PC-9 (cell line): Measurements from ENCODE around the gene MAP3K19. TPM values are rescaled to one million over a fixed set of nuclear protein-coding genes. Genes with fewer than 3 reads are reported as not detected.

ENCODE experiments used
- BruUV-seq: library from RNA; stranded (reverse); fragments of 400-500 nt; replicated peaks from 2 replicates; lab custom pipeline; 2021; lab: Mats Ljungman, UMichigan
- CTCF ChIA-PET: fragments of 300-600 bp; sonication (Branson Sonifier 250); formaldehyde crosslinking; loops from one replicate; lab custom pipeline; 2022; ENCODE audit warnings: antibody characterized with exemption; lab: Charles Lee
- POLR2A ChIA-PET: fragments of 300-600 bp; sonication (Branson Sonifier 250); formaldehyde crosslinking; loops from one replicate; lab custom pipeline; 2022; ENCODE audit warnings: antibody characterized with exemption; ENCODE audit not compliant: unreplicated experiment; lab: Charles Lee
- DNase-seq, 2 experiments: peaks; one replicate each; pipeline versions ENCODE4 v3.0.0 to v3.0.0-alpha.2; 2015 to 2022; ENCODE audit warnings: mixed read lengths in 1 of 2
- H2AFZ ChIP-seq: fragments of 200-600 bp; sonication (generic); 2 replicates; pipeline ENCODE4 v1.8.1; 2017; ENCODE audit warnings: antibody characterized with exemption
- H3F3A ChIP-seq: fragments of 200-600 bp; sonication (generic); 2 replicates; pipeline ENCODE4 v1.8.1; 2017; ENCODE audit warnings: antibody characterized with exemption, mild to moderate bottlenecking, low read depth; ENCODE audit not compliant: insufficient read depth
- H3K27ac ChIP-seq: fragments of 200-600 bp; sonication (generic); 2 replicates; pipeline ENCODE4 v1.6.1; 2016; ENCODE audit warnings: mixed run types
- H3K27me3 ChIP-seq: fragments of 200-600 bp; sonication (generic); 2 replicates; pipeline ENCODE4 v1.6.1; 2016; ENCODE audit warnings: low read depth, mixed run types; ENCODE audit not compliant: insufficient read depth
- H3K36me3 ChIP-seq: fragments of 200-600 bp; sonication (generic); 2 replicates; pipeline ENCODE4 v1.6.1; 2016; ENCODE audit warnings: low read depth, mixed run types
- H3K4me1 ChIP-seq: fragments of 200-600 bp; sonication (generic); replicated peaks from 2 replicates; pipeline ENCODE4 v1.6.1; 2016; ENCODE audit warnings: mixed run types; ENCODE audit not compliant: insufficient read depth
- H3K4me2 ChIP-seq: fragments of 200-600 bp; sonication (generic); 2 replicates; pipeline ENCODE4 v1.6.1; 2017; ENCODE audit warnings: mixed run types
- H3K4me3 ChIP-seq: fragments of 200-600 bp; sonication (generic); 2 replicates; pipeline ENCODE4 v1.6.1; 2016; ENCODE audit warnings: mixed run types
- H3K79me2 ChIP-seq: fragments of 200-600 bp; sonication (generic); 2 replicates; pipeline ENCODE4 v1.6.1; 2017; ENCODE audit warnings: low read depth, mixed run types
- H3K9me2 ChIP-seq: fragments of 200-600 bp; sonication (generic); 2 replicates; pipeline ENCODE4 v1.8.1; 2017; ENCODE audit warnings: mild to moderate bottlenecking; ENCODE audit not compliant: insufficient read depth
- H3K9me3 ChIP-seq: fragments of 200-600 bp; sonication (generic); 2 replicates; pipeline ENCODE4 v1.8.1; 2016; ENCODE audit warnings: low read depth; ENCODE audit not compliant: insufficient read depth
- H4K20me1 ChIP-seq: fragments of 200-600 bp; sonication (generic); 2 replicates; pipeline ENCODE4 v1.8.1; 2017; ENCODE audit not compliant: insufficient read depth
- EZH2 ChIP-seq: fragments of 200-600 bp; sonication (generic); IDR thresholded peaks from 2 replicates; pipeline ENCODE4 v1.8.0; 2017; ENCODE audit warnings: antibody characterized with exemption, low read depth
- intact Hi-C: fragments of 100-400 bp; cut with micrococcal nuclease; formaldehyde crosslinking; loops from one replicate; pipeline ENCODE4 v1.10.0; 2022; ENCODE audit not compliant: unreplicated experiment
- total RNA-seq: library from RNA; stranded (reverse); gene quantifications from 2 replicates; pipeline ENCODE4 v1.2.3, GENCODE V29; 2021
- TF ChIP-seq, protein P1 (sequence below): fragments of 200-600 bp; sonication (generic); conservative IDR thresholded peaks from 2 replicates; pipeline ENCODE4 v1.6.1; 2017; ENCODE audit warnings: mixed run types, antibody characterized with exemption, mild to moderate bottlenecking, moderate library complexity

Gene MAP3K19
- total RNA-seq, 1 experiment from 2014 or later = not detected

GRCh38 chr2:134933732-134934131 lies 113.5 kb downstream of the MAP3K19 start:
- CTCF ChIA-PET = no interaction called here
- Histone ChIP-seq H3K4me1 (no peaks in the 10 kb centered on the region), H2AFZ (no peak overlapping the region), H3F3A (peaks cover 9% of the 10 kb centered on the region; the same call in 1 of the 2 replicates), H3K9me3 (no peaks in the 10 kb centered on the region), H3K36me3 (peaks cover 21% of the 10 kb centered on the region), H3K4me3 (no peak overlapping the region), H4K20me1 (peaks cover 94% of the 10 kb centered on the region), H3K4me2 (no peak overlapping the region), H3K27me3 (no peaks in the 10 kb centered on the region), H3K27ac (no peak overlapping the region), H3K9me2 (no peaks in the 10 kb centered on the region), H3K79me2 (peaks cover 96% of the 10 kb centered on the region)
- POLR2A ChIA-PET = no interaction called here
- DNase-seq = no peak
- no TSS peak for BruUV-seq
- TF ChIP-seq, protein P1, sequence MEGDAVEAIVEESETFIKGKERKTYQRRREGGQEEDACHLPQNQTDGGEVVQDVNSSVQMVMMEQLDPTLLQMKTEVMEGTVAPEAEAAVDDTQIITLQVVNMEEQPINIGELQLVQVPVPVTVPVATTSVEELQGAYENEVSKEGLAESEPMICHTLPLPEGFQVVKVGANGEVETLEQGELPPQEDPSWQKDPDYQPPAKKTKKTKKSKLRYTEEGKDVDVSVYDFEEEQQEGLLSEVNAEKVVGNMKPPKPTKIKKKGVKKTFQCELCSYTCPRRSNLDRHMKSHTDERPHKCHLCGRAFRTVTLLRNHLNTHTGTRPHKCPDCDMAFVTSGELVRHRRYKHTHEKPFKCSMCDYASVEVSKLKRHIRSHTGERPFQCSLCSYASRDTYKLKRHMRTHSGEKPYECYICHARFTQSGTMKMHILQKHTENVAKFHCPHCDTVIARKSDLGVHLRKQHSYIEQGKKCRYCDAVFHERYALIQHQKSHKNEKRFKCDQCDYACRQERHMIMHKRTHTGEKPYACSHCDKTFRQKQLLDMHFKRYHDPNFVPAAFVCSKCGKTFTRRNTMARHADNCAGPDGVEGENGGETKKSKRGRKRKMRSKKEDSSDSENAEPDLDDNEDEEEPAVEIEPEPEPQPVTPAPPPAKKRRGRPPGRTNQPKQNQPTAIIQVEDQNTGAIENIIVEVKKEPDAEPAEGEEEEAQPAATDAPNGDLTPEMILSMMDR = no peak
- no peak for TF ChIP-seq EZH2
- intact Hi-C loops = no loop called here

- intact Hi-C loops = no loop called here
- no TSS peak for BruUV-seq
- H3K27me3 ChIP-seq = no peaks in the 10 kb centered on the region
- no peak overlapping the region for H2AFZ ChIP-seq
- H3K9me2 ChIP-seq = no peaks in the 10 kb centered on the region
- CTCF ChIA-PET = no interaction called here
- H3F3A ChIP-seq = peaks cover 3% of the 10 kb centered on the region; the same call in 1 of the 2 replicates
- POLR2A ChIA-PET = no interaction called here
- no peak overlapping the region for H3K4me2 ChIP-seq
- H4K20me1 ChIP-seq = peaks cover 95% of the 10 kb centered on the region
- peaks cover 21% of the 10 kb centered on the region for H3K36me3 ChIP-seq
- no peaks in the 10 kb centered on the region for H3K4me1 ChIP-seq
- TF ChIP-seq, protein P1 = no peak
- no peak for TF ChIP-seq EZH2
- H3K79me2 ChIP-seq = peaks cover 96% of the 10 kb centered on the region
- H3K4me3 ChIP-seq = no peak overlapping the region
- no peak overlapping the region for H3K27ac ChIP-seq
- no peak for DNase-seq
- H3K9me3 ChIP-seq = no peaks in the 10 kb centered on the region
Observed at GRCh38 chr2:134932864-134933526, 114.3 kb downstream of the MAP3K19 start.

DNA sequence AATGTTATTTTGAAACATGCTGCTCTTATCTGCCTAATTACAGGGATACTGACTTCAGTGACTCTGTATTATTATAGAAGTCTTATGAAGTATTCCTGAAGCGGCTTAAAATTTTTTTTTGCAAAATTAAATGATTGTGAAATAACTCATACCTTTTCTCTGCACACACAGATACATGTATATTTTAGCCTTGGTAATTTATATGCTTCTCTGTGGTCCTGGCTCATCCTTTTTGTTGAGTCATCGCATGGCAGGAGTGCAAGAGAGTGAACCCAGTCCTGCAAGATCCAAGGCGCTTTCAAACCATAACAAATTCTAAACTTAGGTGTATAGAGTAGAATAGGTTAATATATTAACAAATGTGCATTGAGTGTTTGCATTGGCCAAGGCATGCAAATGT lies 120.1 kb downstream of the MAP3K19 start:
- POLR2A ChIA-PET = interaction anchor here (0.6 kb wide), 1 partner anchor 10 kb away, joined by 3 read pairs; no protein-coding TSS in a partner anchor
- Histone ChIP-seq H3K36me3 (peaks cover 19% of the 10 kb centered on the region), H3K9me3 (no peaks in the 10 kb centered on the region), H3K79me2 (peaks cover 98% of the 10 kb centered on the region), H3F3A (peaks cover 3% of the 10 kb centered on the region; the same call in 1 of the 2 replicates), H3K4me1 (no peaks in the 10 kb centered on the region), H4K20me1 (peaks cover 95% of the 10 kb centered on the region), H3K9me2 (no peaks in the 10 kb centered on the region), H3K27me3 (no peaks in the 10 kb centered on the region), H3K4me2 (no peak overlapping the region), H2AFZ (no peak overlapping the region), H3K27ac (no peak overlapping the region), H3K4me3 (no peak overlapping the region)
- DNase-seq = no peak
- CTCF ChIA-PET = no interaction called here
- TF ChIP-seq EZH2 = no peak
- TF ChIP-seq, protein P1 = no peak
- intact Hi-C loops = no loop called here
- BruUV-seq = no TSS peak
